Activated CD4-positive, alpha-beta T cell treated with anti-CD3 and anti-CD28 coated beads for 1 hour (primary cell): Measurements from ENCODE around the gene KRTAP10-2.
"Not testable (repeated sequence)": the region's sequence is repeated elsewhere in the genome, so short reads cannot be mapped to it uniquely, and the experiment has no call there.

ENCODE experiments used
- DNase-seq: peaks from one replicate; pipeline ENCODE4 v3.0.0-alpha.2; 2020

The KRTAP10-2 gene

GRCh38 chr21:44566403-44566802, 15.1 kb upstream of the KRTAP10-2 start:
- DNase-seq = no peak

- no peak for DNase-seq
Observed at GRCh38 chr21:44564886-44565598, 13.7 kb upstream of the KRTAP10-2 start.

- DNase-seq = no peak
Observed at GRCh38 chr21:44564099-44564498, 12.8 kb upstream of the KRTAP10-2 start.

- no peak for DNase-seq
Observed at GRCh38 chr21:44558695-44559094, 7.4 kb upstream of the KRTAP10-2 start, which contains the start of gene KRTAP10-3. Gene KRTAP10-3 (minus strand): TSS chr21:44558795. CDS start chr21:44558715, 80 bp downstream.

GRCh38 chr21:44558329-44558675, 7.0 kb upstream of the KRTAP10-2 start:
- DNase-seq = not testable (repeated sequence)

GRCh38 chr21:44557491-44558328, 6.4 kb upstream of the KRTAP10-2 start:
- no peak for DNase-seq

GRCh38 chr21:44556879-44557278, 5.6 kb upstream of the KRTAP10-2 start:
- no peak for DNase-seq

GRCh38 chr21:44555200-44555875, 4.0 kb upstream of the KRTAP10-2 start:
- DNase-seq = no peak

GRCh38 chr21:44552681-44553080, 1.4 kb upstream of the KRTAP10-2 start:
- no peak for DNase-seq

GRCh38 chr21:44552136-44552535, 831 bp upstream of the KRTAP10-2 start:
- no peak for DNase-seq

- no peak for DNase-seq
Observed at GRCh38 chr21:44550807-44551206, 498 bp downstream of the KRTAP10-2 start.

GRCh38 chr21:44550285-44550684, 1.0 kb downstream of the KRTAP10-2 start:
- not testable (repeated sequence) for DNase-seq

GRCh38 chr21:44549525-44550211, 1.6 kb downstream of the KRTAP10-2 start:
- no peak for DNase-seq

- DNase-seq = no peak
Observed at GRCh38 chr21:44548922-44549321, 2.4 kb downstream of the KRTAP10-2 start.

GRCh38 chr21:44548381-44548780, 2.9 kb downstream of the KRTAP10-2 start:
- DNase-seq = no peak

- no peak for DNase-seq
Observed at GRCh38 chr21:44547656-44548331, 3.5 kb downstream of the KRTAP10-2 start.

GRCh38 chr21:44544566-44544965, 6.7 kb downstream of the KRTAP10-2 start:
- DNase-seq = no peak

- DNase-seq = no peak
Observed at GRCh38 chr21:44542716-44543115, 8.6 kb downstream of the KRTAP10-2 start.

GRCh38 chr21:44540741-44541288, 10.5 kb downstream of the KRTAP10-2 start:
- DNase-seq = no peak

- DNase-seq = no peak
Observed at GRCh38 chr21:44539991-44540666, 11.2 kb downstream of the KRTAP10-2 start, which contains the start of gene KRTAP10-1. Gene KRTAP10-1 (minus strand): TSS chr21:44540195. CDS start chr21:44540150, 45 bp downstream.

- DNase-seq = no peak
Observed at GRCh38 chr21:44539046-44539445, 12.3 kb downstream of the KRTAP10-2 start.
